AG04450 (cell line): Measurements from ENCODE around the gene CDK5R2. TPM values are rescaled to one million over a fixed set of nuclear protein-coding genes. Genes with fewer than 3 reads are reported as not detected.

ENCODE experiments used
- CTCF ChIA-PET: fragments of 300-600, 350-600 bp; formaldehyde crosslinking; extraction: SDS; loops from one replicate; lab custom pipeline; 2022; ENCODE audit warnings: antibody characterized with exemption, inconsistent platforms; lab: Charles Lee
- POLR2A ChIA-PET: fragments of 350-600 bp; formaldehyde crosslinking; extraction: SDS; loops from one replicate; lab custom pipeline; 2021; ENCODE audit warnings: antibody characterized with exemption, inconsistent platforms; lab: Yijun Ruan, JAX
- DNase-seq: peaks from one replicate; pipeline ENCODE4 v3.0.0-alpha.2; 2011; ENCODE audit warnings: low read depth, low spot score
- H3K27ac ChIP-seq: one replicate; pipeline ENCODE4 v1.5.1; 2012; ENCODE audit warnings: low read depth, low read length, control low read depth
- H3K27me3 ChIP-seq: one replicate; pipeline ENCODE4 v1.6.0; 2012; ENCODE audit warnings: low read length; ENCODE audit not compliant: control insufficient read depth, insufficient read depth
- H3K4me3 ChIP-seq: 2 replicates; pipeline ENCODE4 v1.5.1; 2011; ENCODE audit warnings: mild to moderate bottlenecking, low read depth, low read length, control low read depth
- H3K9me3 ChIP-seq: 2 replicates; pipeline ENCODE4 v1.5.1; 2012; ENCODE audit warnings: low read length; ENCODE audit not compliant: control insufficient read depth, insufficient read depth
- polyA minus RNA-seq: library from RNA; depleted of rRNA, polyadenylated mRNA; stranded (reverse); fragments of >200 nt; gene quantifications from 2 replicates; pipeline ENCODE4 v1.2.3, GENCODE V29; 2011; rRNA and poly(A)+ RNA removed
- polyA plus RNA-seq: library from polyadenylated mRNA; depleted of rRNA; stranded (reverse); fragments of >200 nt; gene quantifications from 2 replicates; pipeline ENCODE4 v1.2.3, GENCODE V29; 2011; rRNA removed
- TF ChIP-seq, protein P1 (sequence below): IDR thresholded peaks from 2 replicates; pipeline ENCODE4 v1.5.1; 2011; ENCODE audit warnings: low read depth, low read length, control low read depth, inconsistent platforms

The CDK5R2 gene
- 0.04 and 0.05 TPM in 2 replicates for polyA plus RNA-seq
- 0.09 TPM in 1 of 2 replicates, not detected in the other for polyA minus RNA-seq

DNA sequence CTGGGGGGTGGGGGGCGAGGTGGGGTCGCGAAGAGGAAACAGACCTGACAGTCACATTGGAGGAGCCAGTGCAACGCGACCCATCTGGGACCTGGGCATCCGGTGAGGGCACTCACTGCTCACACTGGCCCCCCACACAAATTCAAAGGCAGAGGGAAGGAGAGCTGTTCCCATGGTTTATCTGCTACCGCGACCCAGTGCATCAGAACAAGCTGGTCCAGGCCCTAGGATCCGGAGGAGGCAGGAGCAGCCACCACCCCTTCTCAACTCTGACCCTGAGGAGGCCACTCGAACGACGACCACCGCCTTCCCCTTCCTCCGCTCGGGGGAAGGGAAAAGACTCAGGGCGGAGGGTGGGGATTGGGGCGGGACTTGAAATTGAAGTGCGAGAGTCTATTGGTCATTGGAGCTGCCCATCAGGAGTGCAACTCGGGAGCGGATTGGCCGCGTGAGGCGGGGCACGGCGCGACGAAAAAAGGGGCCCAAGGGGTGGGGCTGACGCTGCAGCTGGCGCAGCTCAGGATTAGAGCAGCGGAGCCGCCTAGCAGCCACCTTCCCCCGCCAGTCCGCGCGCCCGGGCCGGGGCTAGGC, at the start of gene CDK5R2:
TSS of gene CDK5R2 (plus strand) at position 526 of the 591 bp plus-strand sequence. CDS start 155 bp downstream, outside the sequence.
- DNase-seq = peak; percentile 41
- POLR2A ChIA-PET = no interaction called here
- H3K27ac ChIP-seq = no peak within 1 kb of the TSS
- TF ChIP-seq, protein P1, sequence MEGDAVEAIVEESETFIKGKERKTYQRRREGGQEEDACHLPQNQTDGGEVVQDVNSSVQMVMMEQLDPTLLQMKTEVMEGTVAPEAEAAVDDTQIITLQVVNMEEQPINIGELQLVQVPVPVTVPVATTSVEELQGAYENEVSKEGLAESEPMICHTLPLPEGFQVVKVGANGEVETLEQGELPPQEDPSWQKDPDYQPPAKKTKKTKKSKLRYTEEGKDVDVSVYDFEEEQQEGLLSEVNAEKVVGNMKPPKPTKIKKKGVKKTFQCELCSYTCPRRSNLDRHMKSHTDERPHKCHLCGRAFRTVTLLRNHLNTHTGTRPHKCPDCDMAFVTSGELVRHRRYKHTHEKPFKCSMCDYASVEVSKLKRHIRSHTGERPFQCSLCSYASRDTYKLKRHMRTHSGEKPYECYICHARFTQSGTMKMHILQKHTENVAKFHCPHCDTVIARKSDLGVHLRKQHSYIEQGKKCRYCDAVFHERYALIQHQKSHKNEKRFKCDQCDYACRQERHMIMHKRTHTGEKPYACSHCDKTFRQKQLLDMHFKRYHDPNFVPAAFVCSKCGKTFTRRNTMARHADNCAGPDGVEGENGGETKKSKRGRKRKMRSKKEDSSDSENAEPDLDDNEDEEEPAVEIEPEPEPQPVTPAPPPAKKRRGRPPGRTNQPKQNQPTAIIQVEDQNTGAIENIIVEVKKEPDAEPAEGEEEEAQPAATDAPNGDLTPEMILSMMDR = no peak
- peak within 1 kb of the TSS; percentile 48 for H3K4me3 ChIP-seq
- peaks cover 58% of the 10 kb centered on the region for H3K27me3 ChIP-seq
- peaks cover 9% of the 10 kb centered on the region for H3K9me3 ChIP-seq
- CTCF ChIA-PET = interaction anchor here (1.0 kb wide), 1 partner anchor 18 kb away, joined by 3 read pairs; no protein-coding TSS in a partner anchor

DNA sequence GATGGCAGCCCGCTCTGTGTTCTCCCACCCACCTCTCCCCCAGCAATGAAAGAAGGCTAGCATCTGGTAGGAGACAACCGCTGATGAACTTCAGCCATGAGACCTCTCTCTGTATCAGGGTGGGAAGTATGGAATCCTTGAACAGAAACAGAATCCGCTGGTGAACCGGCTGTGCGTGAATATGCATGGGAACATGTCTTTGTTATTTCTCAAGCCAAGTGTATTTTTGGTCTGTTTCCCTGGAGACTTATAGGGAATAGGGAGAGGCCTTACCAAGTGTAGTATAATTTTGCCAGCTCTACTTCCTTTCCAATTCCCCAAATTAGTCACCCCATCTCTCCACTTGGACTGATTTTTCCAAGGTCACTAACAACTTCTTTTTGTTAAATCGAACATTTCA, 48.7 kb upstream of the CDK5R2 start:
- Histone ChIP-seq H3K4me3 (no peak overlapping the region), H3K27me3 (peaks cover 22% of the 10 kb centered on the region), H3K27ac (no peak overlapping the region), H3K9me3 (peaks cover 6% of the 10 kb centered on the region; the same call in 1 of the 2 replicates)
- TF ChIP-seq, protein P1 = no peak
- no peak for DNase-seq
- ChIA-PET POLR2A (no interaction called here), CTCF (interaction anchor here (0.9 to 4.8 kb wide), 3 partner anchors 13 to 69 kb away, joined by 3 to 28 read pairs (median 5); no protein-coding TSS in a partner anchor)

DNA sequence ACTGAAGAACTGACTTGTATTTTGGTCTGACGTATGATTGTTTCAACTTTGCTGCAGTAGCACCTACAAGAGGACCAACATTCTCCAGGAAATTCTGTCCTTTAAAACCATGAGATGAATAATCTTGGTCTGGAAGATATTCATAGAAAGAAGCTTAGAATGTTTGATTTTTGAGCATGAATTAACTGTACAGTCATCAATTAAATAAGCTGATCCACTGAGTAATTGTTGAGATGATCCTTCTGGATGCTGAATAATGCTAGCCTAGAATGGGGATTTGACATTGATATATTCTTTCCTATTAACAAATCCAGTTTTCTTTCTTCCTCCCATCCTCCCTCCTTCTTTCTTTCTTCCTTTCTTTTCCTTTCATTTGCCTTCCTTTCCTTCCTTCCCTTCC, 39.0 kb upstream of the CDK5R2 start:
- no peak overlapping the region for H3K4me3 ChIP-seq
- peaks cover 7% of the 10 kb centered on the region for H3K9me3 ChIP-seq
- peaks cover 10% of the 10 kb centered on the region for H3K27me3 ChIP-seq
- DNase-seq = no peak
- H3K27ac ChIP-seq = no peak overlapping the region
- ChIA-PET POLR2A (no interaction called here), CTCF (interaction anchor here (1.3 kb wide), 1 partner anchor 23 kb away, joined by 3 read pairs; no protein-coding TSS in a partner anchor)
- TF ChIP-seq, protein P1 = no peak

- CTCF ChIA-PET = interaction anchor here (0.8 kb wide), 1 partner anchor 55 kb away, joined by 3 read pairs; no protein-coding TSS in a partner anchor
- peaks cover 7% of the 10 kb centered on the region for H3K9me3 ChIP-seq
Observed at GRCh38 chr2:218924757-218925156, 34.7 kb upstream of the CDK5R2 start.

GRCh38 chr2:218925434-218925833, 34.0 kb upstream of the CDK5R2 start:
- ChIA-PET POLR2A (no interaction called here), CTCF (interaction anchor here (0.8 kb wide), 1 partner anchor 55 kb away, joined by 3 read pairs; no protein-coding TSS in a partner anchor)
- Histone ChIP-seq H3K27ac (no peak overlapping the region), H3K27me3 (peaks cover 30% of the 10 kb centered on the region), H3K9me3 (peaks cover 7% of the 10 kb centered on the region), H3K4me3 (no peak overlapping the region)
- no peak for DNase-seq
- TF ChIP-seq, protein P1 = no peak

More at GRCh38 chr2:218924757-218925156, 34.7 kb upstream of the CDK5R2 start:
- POLR2A ChIA-PET = no interaction called here
- Histone ChIP-seq H3K4me3 (no peak overlapping the region), H3K27ac (no peak overlapping the region), H3K27me3 (peaks cover 30% of the 10 kb centered on the region)
- TF ChIP-seq, protein P1 = no peak
- no peak for DNase-seq
